ENCODE measurements around the gene ANXA2. TPM values are rescaled to one million over a fixed set of nuclear protein-coding genes. Genes with fewer than 3 reads are reported as not detected.

Gene ANXA2
- total and polyA plus RNA-seq, 10 of the 15 experiments (the other 5 are each of a cell fraction or from before 2014, with no cell fraction given), result 135 to 540 (median 281) TPM

GRCh38 chr15:60379185-60379524, 18.6 kb downstream of the ANXA2 start:
- no TSS peak for BruUV-seq (replicated peaks)
- 100% methylated on average over 1 of the region's 1 CpG for WGBS (ENCODE audit: insufficient coverage, insufficient replicate concordance, low lambda C conversion rate, missing lambda C conversion rate)

GRCh38 chr15:60376677-60377095, 21.1 kb downstream of the ANXA2 start:
- ChIA-PET CTCF (interaction anchor here (1.0 kb wide), 2 partner anchors 14 to 15 kb away, joined by 3 read pairs; no protein-coding TSS in a partner anchor), POLR2A (no interaction called here), RAD21 (ENCODE audit: unreplicated experiment) (no interaction called here), SMC1A (ENCODE audit: uncharacterized antibody, unreplicated experiment) (no interaction called here)
- TF ChIP-seq POU2F2 (IDR thresholded peaks at IDR 0.05; ENCODE audit: borderline replicate concordance, low read depth, low read length), result no peak
- no peak for TF ChIP-seq CUX1 (IDR thresholded peaks at IDR 0.05; ENCODE audit: insufficient replicate concordance, low read depth, low read length)
- no peak overlapping the region for H3K27ac ChIP-seq (ENCODE audit: control insufficient read depth, insufficient read depth)
- no TSS peak for BruUV-seq (replicated peaks)
- H2AFZ ChIP-seq (ENCODE audit: control insufficient read depth, low read depth, low read length), result no peak overlapping the region
- peaks cover 0 to 13% of the 10 kb centered on the region in 2 experiments; a peak in 3 of 4 replicates for H3K36me3 ChIP-seq (ENCODE audit: control insufficient read depth in 2 of 2, insufficient read depth in 2 of 2, low read length in 1 of 2)
- intact Hi-C loops (cut with micrococcal nuclease; ENCODE audit: unreplicated experiment) (no loop called here), in situ Hi-C loops (cut with MboI) (no loop called here)
- no peak overlapping the region for H3K4me3 ChIP-seq
- no peaks in the 10 kb centered on the region for H3K79me2 ChIP-seq (ENCODE audit: control insufficient read depth, insufficient read depth, low read length)
- DNase-seq (ENCODE audit: low read depth, low spot score) (no peak), ATAC-seq (no peak), FAIRE-seq (no peak)
- no peak overlapping the region for H3K9ac ChIP-seq (ENCODE audit: control insufficient read depth, insufficient read depth, low read length)
- H3K4me1 ChIP-seq (ENCODE audit: control insufficient read depth, insufficient read depth, low read length), result no peaks in the 10 kb centered on the region
- no peaks in the 10 kb centered on the region for H3K27me3 ChIP-seq (replicated peaks in 1 of 2; ENCODE audit: control insufficient read depth in 2 of 2, insufficient read depth in 2 of 2, low read length in 1 of 2)
- 91% methylated on average over 12 of the region's 12 CpGs for WGBS (ENCODE audit: insufficient coverage, insufficient replicate concordance, low lambda C conversion rate, missing lambda C conversion rate)
- H4K20me1 ChIP-seq (ENCODE audit: control insufficient read depth, insufficient read depth), result no peaks in the 10 kb centered on the region; the same call in 1 of the 2 replicates
- H3K9me3 ChIP-seq (replicated peaks; ENCODE audit: control insufficient read depth, insufficient read depth, low read length), result no peaks in the 10 kb centered on the region
- H3K4me2 ChIP-seq (ENCODE audit: control insufficient read depth, insufficient read depth), result no peak overlapping the region

More at GRCh38 chr15:60379185-60379524, 18.6 kb downstream of the ANXA2 start:
- intact Hi-C loops (cut with micrococcal nuclease; ENCODE audit: unreplicated experiment) (no loop called here), in situ Hi-C loops (cut with MboI) (no loop called here)
- Histone ChIP-seq H3K79me2 (ENCODE audit: control insufficient read depth, insufficient read depth, low read length) (no peaks in the 10 kb centered on the region), H3K4me3 (no peak overlapping the region), H3K27me3 (replicated peaks in 1 of 2; ENCODE audit: control insufficient read depth in 2 of 2, insufficient read depth in 2 of 2, low read length in 1 of 2) (no peaks in the 10 kb centered on the region), H3K9me3 (replicated peaks; ENCODE audit: control insufficient read depth, insufficient read depth, low read length) (no peaks in the 10 kb centered on the region), H3K4me1 (ENCODE audit: control insufficient read depth, insufficient read depth, low read length) (no peaks in the 10 kb centered on the region), H3K9ac (ENCODE audit: control insufficient read depth, insufficient read depth, low read length) (no peak overlapping the region), H3K27ac (ENCODE audit: control insufficient read depth, insufficient read depth) (no peak overlapping the region), H2AFZ (ENCODE audit: control insufficient read depth, low read depth, low read length) (no peak overlapping the region), H3K4me2 (ENCODE audit: control insufficient read depth, insufficient read depth) (no peak overlapping the region), H4K20me1 (ENCODE audit: control insufficient read depth, insufficient read depth) (no peaks in the 10 kb centered on the region; the same call in 1 of the 2 replicates), H3K36me3 (ENCODE audit: control insufficient read depth in 2 of 2, insufficient read depth in 2 of 2, low read length in 1 of 2) (peaks cover 0 to 7% of the 10 kb centered on the region in 2 experiments)
- POLR2A ChIA-PET, result no interaction called here
- TF ChIP-seq IKZF1 (conservative IDR thresholded peaks at IDR 0.05) (no peak), NBN (IDR thresholded peaks at IDR 0.05) (no peak), NR2C2 (IDR thresholded peaks at IDR 0.05; ENCODE audit: borderline replicate concordance, control insufficient read depth, insufficient read length, low read depth) (no peak), SREBF2 (IDR thresholded peaks at IDR 0.05; ENCODE audit: low read length) (no peak), USF2 (IDR thresholded peaks at IDR 0.05; ENCODE audit: borderline replicate concordance, low read depth, low read length) (no peak), GABPA (IDR thresholded peaks at IDR 0.05; ENCODE audit: low read depth) (no peak)
- DNase-seq (ENCODE audit: low read depth, low spot score), result no peak
- CTCF ChIA-PET, result no interaction called here
- SMC1A ChIA-PET (ENCODE audit: uncharacterized antibody, unreplicated experiment), result no interaction called here
- no peak for FAIRE-seq
- RAD21 ChIA-PET (ENCODE audit: unreplicated experiment), result no interaction called here
- no peak for ATAC-seq
